Measurements from ENCODE around the gene BCLAF3.

The BCLAF3 gene

GRCh38 chrX:20007962-20008622 is 17.2 kb upstream of the BCLAF3 start:
- no peaks in the 10 kb centered on the region for H3K27me3 ChIP-seq (ENCODE audit: insufficient read depth, low read length)
- H3K36me3 ChIP-seq (ENCODE audit: insufficient read depth, low read depth, low read length): no peaks in the 10 kb centered on the region
- no peaks in the 10 kb centered on the region for H3K4me1 ChIP-seq (ENCODE audit: insufficient read depth, low read length)
- H3K9ac ChIP-seq (ENCODE audit: low read depth, low read length): no peak overlapping the region
- no peak overlapping the region for H3K4me3 ChIP-seq (ENCODE audit: low read length)
- H3K9me3 ChIP-seq (ENCODE audit: insufficient read depth, low read depth, low read length): no peaks in the 10 kb centered on the region
- no peak overlapping the region for H3K27ac ChIP-seq (ENCODE audit: low read length)

GRCh38 chrX:20005883-20006282 is 15.0 kb upstream of the BCLAF3 start:
- Histone ChIP-seq H3K27me3 (ENCODE audit: insufficient read depth, low read length) (no peaks in the 10 kb centered on the region), H3K27ac (ENCODE audit: low read length) (no peak overlapping the region), H3K4me3 (ENCODE audit: low read length) (no peak overlapping the region), H3K4me1 (ENCODE audit: insufficient read depth, low read length) (no peaks in the 10 kb centered on the region), H3K36me3 (ENCODE audit: insufficient read depth, low read depth, low read length) (no peaks in the 10 kb centered on the region), H3K9ac (ENCODE audit: low read depth, low read length) (no peak overlapping the region), H3K9me3 (ENCODE audit: insufficient read depth, low read depth, low read length) (no peaks in the 10 kb centered on the region)

- Histone ChIP-seq H3K4me3 (ENCODE audit: low read length) (no peak overlapping the region), H3K36me3 (ENCODE audit: insufficient read depth, low read depth, low read length) (no peaks in the 10 kb centered on the region), H3K4me1 (ENCODE audit: insufficient read depth, low read length) (no peaks in the 10 kb centered on the region), H3K27ac (ENCODE audit: low read length) (no peak overlapping the region), H3K9ac (ENCODE audit: low read depth, low read length) (no peak overlapping the region), H3K9me3 (ENCODE audit: insufficient read depth, low read depth, low read length) (no peaks in the 10 kb centered on the region), H3K27me3 (ENCODE audit: insufficient read depth, low read length) (no peaks in the 10 kb centered on the region)
These were observed 10.7 kb upstream of the BCLAF3 start for GRCh38 chrX:20001588-20001987.

GRCh38 chrX:19991350-19991718 is 473 bp upstream of the BCLAF3 start:
- no peaks in the 10 kb centered on the region for H3K27me3 ChIP-seq (ENCODE audit: insufficient read depth, low read length)
- no peaks in the 10 kb centered on the region for H3K9me3 ChIP-seq (ENCODE audit: insufficient read depth, low read depth, low read length)
- peak overlapping the region; percentile 29; the same call in 1 of the 2 replicates for H3K4me3 ChIP-seq (ENCODE audit: low read length)
- no peak overlapping the region for H3K27ac ChIP-seq (ENCODE audit: low read length)
- H3K9ac ChIP-seq (ENCODE audit: low read depth, low read length): no peak overlapping the region
- no peaks in the 10 kb centered on the region for H3K4me1 ChIP-seq (ENCODE audit: insufficient read depth, low read length)
- no peaks in the 10 kb centered on the region for H3K36me3 ChIP-seq (ENCODE audit: insufficient read depth, low read depth, low read length)

- peak overlapping the region; percentile 76 for H3K4me3 ChIP-seq (ENCODE audit: low read length)
- H3K4me1 ChIP-seq (ENCODE audit: insufficient read depth, low read length): no peaks in the 10 kb centered on the region
- peak overlapping the region; percentile 53; the same call in 1 of the 2 replicates for H3K9ac ChIP-seq (ENCODE audit: low read depth, low read length)
- H3K27ac ChIP-seq (ENCODE audit: low read length): no peak overlapping the region
- H3K27me3 ChIP-seq (ENCODE audit: insufficient read depth, low read length): no peaks in the 10 kb centered on the region
- no peaks in the 10 kb centered on the region for H3K36me3 ChIP-seq (ENCODE audit: insufficient read depth, low read depth, low read length)
- no peaks in the 10 kb centered on the region for H3K9me3 ChIP-seq (ENCODE audit: insufficient read depth, low read depth, low read length)
These were observed 708 bp downstream of the BCLAF3 start for GRCh38 chrX:19990151-19990555.

- Histone ChIP-seq H3K27me3 (ENCODE audit: insufficient read depth, low read length) (no peaks in the 10 kb centered on the region), H3K36me3 (ENCODE audit: insufficient read depth, low read depth, low read length) (no peaks in the 10 kb centered on the region), H3K4me1 (ENCODE audit: insufficient read depth, low read length) (no peaks in the 10 kb centered on the region), H3K9me3 (ENCODE audit: insufficient read depth, low read depth, low read length) (no peaks in the 10 kb centered on the region), H3K27ac (ENCODE audit: low read length) (no peak overlapping the region), H3K9ac (ENCODE audit: low read depth, low read length) (no peak overlapping the region), H3K4me3 (ENCODE audit: low read length) (no peak overlapping the region)
These were observed 3.0 kb downstream of the BCLAF3 start for GRCh38 chrX:19987856-19988255.

GRCh38 chrX:19986531-19986930 is 4.3 kb downstream of the BCLAF3 start:
- H3K9me3 ChIP-seq (ENCODE audit: insufficient read depth, low read depth, low read length): no peaks in the 10 kb centered on the region
- H3K9ac ChIP-seq (ENCODE audit: low read depth, low read length): no peak overlapping the region
- no peaks in the 10 kb centered on the region for H3K27me3 ChIP-seq (ENCODE audit: insufficient read depth, low read length)
- H3K36me3 ChIP-seq (ENCODE audit: insufficient read depth, low read depth, low read length): no peaks in the 10 kb centered on the region
- H3K4me3 ChIP-seq (ENCODE audit: low read length): no peak overlapping the region
- no peaks in the 10 kb centered on the region for H3K4me1 ChIP-seq (ENCODE audit: insufficient read depth, low read length)
- H3K27ac ChIP-seq (ENCODE audit: low read length): no peak overlapping the region

GRCh38 chrX:19981947-19982346 is 8.9 kb downstream of the BCLAF3 start:
- Histone ChIP-seq H3K27ac (ENCODE audit: low read length) (no peak overlapping the region), H3K27me3 (ENCODE audit: insufficient read depth, low read length) (no peaks in the 10 kb centered on the region), H3K9ac (ENCODE audit: low read depth, low read length) (no peak overlapping the region), H3K9me3 (ENCODE audit: insufficient read depth, low read depth, low read length) (no peaks in the 10 kb centered on the region), H3K4me3 (ENCODE audit: low read length) (no peak overlapping the region), H3K36me3 (ENCODE audit: insufficient read depth, low read depth, low read length) (no peaks in the 10 kb centered on the region), H3K4me1 (ENCODE audit: insufficient read depth, low read length) (no peaks in the 10 kb centered on the region)

- Histone ChIP-seq H3K9me3 (ENCODE audit: insufficient read depth, low read depth, low read length) (no peaks in the 10 kb centered on the region), H3K4me1 (ENCODE audit: insufficient read depth, low read length) (no peaks in the 10 kb centered on the region), H3K36me3 (ENCODE audit: insufficient read depth, low read depth, low read length) (no peaks in the 10 kb centered on the region), H3K27me3 (ENCODE audit: insufficient read depth, low read length) (no peaks in the 10 kb centered on the region), H3K9ac (ENCODE audit: low read depth, low read length) (no peak overlapping the region), H3K27ac (ENCODE audit: low read length) (no peak overlapping the region), H3K4me3 (ENCODE audit: low read length) (no peak overlapping the region)
These were observed 15.0 kb downstream of the BCLAF3 start for GRCh38 chrX:19975845-19976244.

GRCh38 chrX:19972984-19973383 is 17.9 kb downstream of the BCLAF3 start:
- no peak overlapping the region for H3K9ac ChIP-seq (ENCODE audit: low read depth, low read length)
- no peaks in the 10 kb centered on the region for H3K9me3 ChIP-seq (ENCODE audit: insufficient read depth, low read depth, low read length)
- H3K27ac ChIP-seq (ENCODE audit: low read length): no peak overlapping the region
- no peaks in the 10 kb centered on the region for H3K4me1 ChIP-seq (ENCODE audit: insufficient read depth, low read length)
- no peaks in the 10 kb centered on the region for H3K27me3 ChIP-seq (ENCODE audit: insufficient read depth, low read length)
- H3K4me3 ChIP-seq (ENCODE audit: low read length): no peak overlapping the region
- H3K36me3 ChIP-seq (ENCODE audit: insufficient read depth, low read depth, low read length): no peaks in the 10 kb centered on the region

- Histone ChIP-seq H3K9ac (ENCODE audit: low read depth, low read length) (no peak overlapping the region), H3K27ac (ENCODE audit: low read length) (no peak overlapping the region), H3K27me3 (ENCODE audit: insufficient read depth, low read length) (no peaks in the 10 kb centered on the region), H3K4me1 (ENCODE audit: insufficient read depth, low read length) (no peaks in the 10 kb centered on the region), H3K36me3 (ENCODE audit: insufficient read depth, low read depth, low read length) (peaks cover 18% of the 10 kb centered on the region), H3K9me3 (ENCODE audit: insufficient read depth, low read depth, low read length) (no peaks in the 10 kb centered on the region), H3K4me3 (ENCODE audit: low read length) (no peak overlapping the region)
These were observed 22.6 kb downstream of the BCLAF3 start for GRCh38 chrX:19968276-19968675.

- H3K4me3 ChIP-seq (ENCODE audit: low read length): no peak overlapping the region
- H3K36me3 ChIP-seq (ENCODE audit: insufficient read depth, low read depth, low read length): peaks cover 18% of the 10 kb centered on the region
- no peaks in the 10 kb centered on the region for H3K27me3 ChIP-seq (ENCODE audit: insufficient read depth, low read length)
- H3K27ac ChIP-seq (ENCODE audit: low read length): no peak overlapping the region
- no peaks in the 10 kb centered on the region for H3K9me3 ChIP-seq (ENCODE audit: insufficient read depth, low read depth, low read length)
- no peaks in the 10 kb centered on the region for H3K4me1 ChIP-seq (ENCODE audit: insufficient read depth, low read length)
- H3K9ac ChIP-seq (ENCODE audit: low read depth, low read length): no peak overlapping the region
These were observed 24.8 kb downstream of the BCLAF3 start for GRCh38 chrX:19966056-19966455.

Data from iPS-20b (cell line).